ENCODE results near the gene ZFAND3. TPM values are rescaled to one million over a fixed set of nuclear protein-coding genes. Genes with fewer than 3 reads are reported as not detected.
"Not testable (repeated sequence)": the region's sequence is repeated elsewhere in the genome, so short reads cannot be mapped to it uniquely, and the experiment has no call there.

Gene ZFAND3
- total RNA-seq, 1 experiment from 2014 or later, result 22.2 TPM

- CTCF ChIA-PET, result interaction anchor here (0.6 kb wide), 1 partner anchor 169 kb away, joined by 4 read pairs; no protein-coding TSS in a partner anchor
- Histone ChIP-seq H2AFZ (ENCODE audit: low read length) (no peak overlapping the region), H3K4me3 (ENCODE audit: low read length) (no peak overlapping the region), H3F3A (ENCODE audit: low read length, unreplicated experiment) (no peaks in the 10 kb centered on the region), H3K79me2 (ENCODE audit: low read length) (peaks cover 37% of the 10 kb centered on the region), H3K9ac (ENCODE audit: low read length) (no peak overlapping the region), H3K4me1 (ENCODE audit: insufficient read depth, low read length) (peaks cover under 1% of the 10 kb centered on the region; the same call in 1 of the 2 replicates), H3K9me3 (ENCODE audit: low read length) (no peaks in the 10 kb centered on the region), H4K20me1 (ENCODE audit: low read length) (peaks cover 14% of the 10 kb centered on the region), H3K36me3 (ENCODE audit: low read depth, low read length) (no peaks in the 10 kb centered on the region), H3K27ac (ENCODE audit: low read length) (no peak overlapping the region), H3K9me2 (replicated peaks; ENCODE audit: low read length) (no peaks in the 10 kb centered on the region), H3K4me2 (ENCODE audit: low read length) (no peak overlapping the region), H3K27me3 (ENCODE audit: low read length) (no peaks in the 10 kb centered on the region)
- TF ChIP-seq, protein P1, sequence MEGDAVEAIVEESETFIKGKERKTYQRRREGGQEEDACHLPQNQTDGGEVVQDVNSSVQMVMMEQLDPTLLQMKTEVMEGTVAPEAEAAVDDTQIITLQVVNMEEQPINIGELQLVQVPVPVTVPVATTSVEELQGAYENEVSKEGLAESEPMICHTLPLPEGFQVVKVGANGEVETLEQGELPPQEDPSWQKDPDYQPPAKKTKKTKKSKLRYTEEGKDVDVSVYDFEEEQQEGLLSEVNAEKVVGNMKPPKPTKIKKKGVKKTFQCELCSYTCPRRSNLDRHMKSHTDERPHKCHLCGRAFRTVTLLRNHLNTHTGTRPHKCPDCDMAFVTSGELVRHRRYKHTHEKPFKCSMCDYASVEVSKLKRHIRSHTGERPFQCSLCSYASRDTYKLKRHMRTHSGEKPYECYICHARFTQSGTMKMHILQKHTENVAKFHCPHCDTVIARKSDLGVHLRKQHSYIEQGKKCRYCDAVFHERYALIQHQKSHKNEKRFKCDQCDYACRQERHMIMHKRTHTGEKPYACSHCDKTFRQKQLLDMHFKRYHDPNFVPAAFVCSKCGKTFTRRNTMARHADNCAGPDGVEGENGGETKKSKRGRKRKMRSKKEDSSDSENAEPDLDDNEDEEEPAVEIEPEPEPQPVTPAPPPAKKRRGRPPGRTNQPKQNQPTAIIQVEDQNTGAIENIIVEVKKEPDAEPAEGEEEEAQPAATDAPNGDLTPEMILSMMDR (conservative IDR thresholded peaks at IDR 0.05; ENCODE audit: low read depth, low read length), result no peak
- TF ChIP-seq EZH2 (IDR thresholded peaks at IDR 0.05; ENCODE audit: low read length, unreplicated experiment), result no peak
- intact Hi-C loops (cut with micrococcal nuclease), result no loop called here
- peak; percentile 15 for DNase-seq
- POLR2A ChIA-PET (ENCODE audit: unreplicated experiment), result no interaction called here
- no peak for ATAC-seq
- no TSS peak for BruUV-seq (replicated peaks)
Measured at GRCh38 chr6:37960139-37960935, 140.8 kb downstream of the ZFAND3 start.

GRCh38 chr6:37962481-37963080 is 143.1 kb downstream of the ZFAND3 start:
- H3K9me3 ChIP-seq (ENCODE audit: low read length); H3K9ac ChIP-seq (ENCODE audit: low read length); ATAC-seq; H3K27me3 ChIP-seq (ENCODE audit: low read length); H2AFZ ChIP-seq (ENCODE audit: low read length); intact Hi-C loops (cut with micrococcal nuclease); H3F3A ChIP-seq (ENCODE audit: low read length, unreplicated experiment); H3K36me3 ChIP-seq (ENCODE audit: low read depth, low read length); CTCF ChIA-PET; POLR2A ChIA-PET (ENCODE audit: unreplicated experiment); H3K27ac ChIP-seq (ENCODE audit: low read length); H3K9me2 ChIP-seq (replicated peaks; ENCODE audit: low read length); DNase-seq; H3K4me3 ChIP-seq (ENCODE audit: low read length); H3K4me2 ChIP-seq (ENCODE audit: low read length); BruUV-seq (replicated peaks): not testable (repeated sequence)
- Histone ChIP-seq H3K4me1 (ENCODE audit: insufficient read depth, low read length) (peaks cover 19% of the 10 kb centered on the region), H4K20me1 (ENCODE audit: low read length) (peaks cover 30% of the 10 kb centered on the region), H3K79me2 (ENCODE audit: low read length) (peaks cover 28% of the 10 kb centered on the region)

DNA sequence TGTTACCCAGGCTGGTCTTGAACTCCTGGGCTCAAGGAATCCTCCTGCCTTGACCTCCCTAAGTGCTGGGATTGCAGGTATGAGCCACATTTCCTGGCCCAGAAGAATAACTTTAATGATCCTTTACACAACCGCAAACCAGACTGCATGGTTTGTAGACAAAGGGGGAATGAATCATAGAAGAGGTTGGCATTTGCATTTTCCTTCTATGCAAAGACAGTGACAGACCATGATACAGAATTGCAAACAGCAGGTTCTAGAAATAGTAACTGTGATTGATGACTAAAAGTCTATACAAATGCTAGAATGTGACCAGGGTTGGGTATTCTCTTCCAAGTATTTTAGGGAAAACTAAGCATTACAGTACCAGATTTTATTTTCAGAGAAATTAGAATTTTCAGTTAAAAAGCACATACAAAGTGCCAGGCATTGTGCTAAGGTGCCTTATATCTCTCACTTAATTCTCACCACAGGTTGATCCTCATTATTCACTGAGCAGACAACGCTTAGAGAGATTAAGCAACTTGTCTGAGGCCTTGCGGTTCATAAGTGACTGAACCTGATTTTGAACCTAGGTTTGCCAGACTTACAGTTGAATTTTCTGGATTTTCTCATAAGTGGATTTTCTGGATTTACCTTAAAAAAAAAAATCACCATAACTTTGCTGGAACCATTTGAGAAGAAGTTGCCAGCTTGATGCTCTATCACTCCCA is 146.6 kb downstream of the ZFAND3 start:
- TF ChIP-seq EZH2 (IDR thresholded peaks at IDR 0.05; ENCODE audit: low read length, unreplicated experiment), result no peak
- TF ChIP-seq EZH2phosphoT487 (IDR thresholded peaks at IDR 0.05; ENCODE audit: borderline replicate concordance, low read length), result no peak
- TF ChIP-seq, protein P1 (conservative IDR thresholded peaks at IDR 0.05; ENCODE audit: low read depth, low read length), result no peak
- Histone ChIP-seq H3K36me3 (ENCODE audit: low read depth, low read length) (0 out of 2 replicates have a peak, but pooled peaks cover 3% of the 10 kb centered on the region), H3K4me1 (ENCODE audit: insufficient read depth, low read length) (peaks cover 19% of the 10 kb centered on the region), H3F3A (ENCODE audit: low read length, unreplicated experiment) (no peaks in the 10 kb centered on the region), H2AFZ (ENCODE audit: low read length) (no peak overlapping the region), H3K4me3 (ENCODE audit: low read length) (no peak overlapping the region), H4K20me1 (ENCODE audit: low read length) (peaks cover 23% of the 10 kb centered on the region), H3K27ac (ENCODE audit: low read length) (peak overlapping the region; percentile 83), H3K79me2 (ENCODE audit: low read length) (peaks cover 42% of the 10 kb centered on the region), H3K9ac (ENCODE audit: low read length) (peak overlapping the region; percentile 37), H3K27me3 (ENCODE audit: low read length) (no peaks in the 10 kb centered on the region), H3K4me2 (ENCODE audit: low read length) (peak overlapping the region; percentile 51), H3K9me3 (ENCODE audit: low read length) (no peaks in the 10 kb centered on the region), H3K9me2 (replicated peaks; ENCODE audit: low read length) (no peaks in the 10 kb centered on the region)
- ChIA-PET CTCF (interaction anchor here (0.6 kb wide), 1 partner anchor 261 kb away, joined by 5 read pairs; no protein-coding TSS in a partner anchor), POLR2A (ENCODE audit: unreplicated experiment) (no interaction called here)
- ATAC-seq (peak; percentile 96), DNase-seq (peak; percentile 91)
- no TSS peak for BruUV-seq (replicated peaks)
- intact Hi-C loops (cut with micrococcal nuclease), result no loop called here

Measured in PC-3 (cell line).